DMS53 treated with DMSO at 0.1 percent for 48 hours (cell line): ENCODE data around the gene GYG1.
"Not testable (repeated sequence)": the region's sequence is repeated elsewhere in the genome, so short reads cannot be mapped to it uniquely, and the experiment has no call there.

ENCODE experiments used
- DNase-seq: peaks from one replicate; lab custom pipeline; 2025; ENCODE audit not compliant: unreplicated experiment; lab: John Stamatoyannopoulos, UW

The GYG1 gene

DNA sequence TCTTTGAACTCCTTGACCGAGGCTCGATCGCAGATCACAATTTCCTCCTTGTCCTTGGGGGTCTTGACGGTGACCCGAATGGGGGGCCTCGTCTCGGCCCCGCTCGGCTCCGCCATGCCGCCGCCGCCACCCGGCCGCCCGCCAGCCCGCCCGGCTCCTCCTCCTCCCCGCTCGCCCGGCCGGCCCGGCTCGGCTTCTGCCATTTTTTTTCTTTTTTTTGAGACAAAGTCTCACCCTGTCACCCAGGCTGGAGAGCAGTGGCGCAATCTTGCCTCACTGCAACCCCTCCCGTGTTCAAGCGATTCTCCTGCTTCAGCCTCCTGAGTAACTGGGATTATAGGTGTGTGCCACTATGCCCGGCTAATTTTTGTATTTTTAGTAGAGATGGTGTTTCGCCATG is 3.8 kb upstream of the GYG1 start:
- DNase-seq = not testable (repeated sequence)

DNA sequence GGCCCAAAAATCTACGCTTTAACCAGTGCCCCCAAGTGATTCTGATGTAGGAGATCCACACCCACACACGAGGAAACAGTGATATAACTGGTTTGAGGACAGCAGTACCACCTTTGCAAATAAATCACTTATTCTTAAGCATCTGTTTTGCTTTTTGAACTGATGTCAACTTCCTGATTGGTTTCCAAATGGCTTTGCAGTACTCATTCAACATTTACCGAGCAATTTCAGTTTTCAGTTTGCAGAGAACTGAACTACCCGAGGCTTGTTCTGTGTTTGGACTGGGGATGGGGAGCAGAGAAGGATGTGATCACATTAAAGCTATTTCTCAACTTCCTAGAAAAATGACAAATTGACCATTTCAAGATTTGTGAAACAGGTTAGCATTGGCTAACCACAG is 1.1 kb upstream of the GYG1 start:
- DNase-seq = no peak

DNA sequence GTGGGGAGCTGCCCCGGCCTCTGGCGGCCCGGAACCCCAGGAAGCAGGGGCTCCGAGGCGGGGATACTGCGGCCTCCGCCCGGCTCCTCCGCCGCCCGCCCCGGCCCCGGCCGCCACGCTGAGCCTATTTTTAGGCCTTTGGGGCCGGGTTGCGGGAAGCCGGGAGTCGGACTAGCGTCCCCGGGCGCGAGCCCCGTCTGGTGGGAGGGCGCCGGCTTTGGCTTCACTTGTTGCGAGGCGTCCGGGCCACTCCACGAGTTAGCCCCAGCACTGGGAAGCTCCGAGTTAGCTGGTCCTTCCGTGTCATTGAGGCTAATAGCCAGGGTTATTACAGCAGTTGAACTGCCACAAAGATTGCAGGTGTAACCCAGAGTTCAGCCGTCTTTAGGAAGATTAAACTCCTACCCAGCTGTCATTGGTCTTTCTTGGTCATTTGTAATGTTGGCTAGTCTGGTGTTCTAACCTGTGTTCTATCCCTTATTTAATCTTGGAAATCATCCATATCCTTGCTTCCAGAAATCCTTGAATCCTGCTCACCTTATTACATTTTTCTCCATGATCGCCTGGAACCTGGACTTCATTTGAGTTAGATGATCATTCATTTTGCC is 791 bp downstream of the GYG1 start:
- DNase-seq = no peak

DNA sequence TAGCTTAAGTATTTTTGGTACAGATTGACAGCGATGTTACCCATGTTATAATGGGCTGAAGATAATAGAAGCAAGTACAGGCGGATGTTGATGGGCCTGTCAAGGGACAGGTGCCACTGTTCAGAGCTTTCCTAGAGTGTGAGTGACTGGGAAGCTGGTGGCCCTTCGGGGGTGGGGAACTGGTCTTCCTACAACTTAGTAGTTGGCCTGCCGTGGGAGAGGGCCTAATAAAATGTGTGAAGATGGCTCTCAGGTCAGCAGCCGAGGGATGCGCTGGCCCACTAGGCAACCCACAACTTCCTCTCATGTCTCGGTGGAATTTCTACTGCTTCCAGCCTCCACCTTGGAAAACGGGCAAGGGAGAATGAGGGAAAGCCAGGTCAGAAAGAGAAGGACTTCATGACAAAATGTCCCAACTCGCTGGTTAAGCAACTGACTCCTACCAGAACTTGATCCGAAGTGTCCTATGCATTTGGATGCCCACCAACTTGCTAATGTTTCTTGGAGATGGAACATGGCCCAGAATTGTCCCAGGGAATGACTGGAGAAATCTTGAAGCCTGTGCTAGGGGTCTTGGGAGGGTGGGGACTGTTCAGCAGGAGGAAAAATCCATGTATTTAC is 1.4 kb downstream of the GYG1 start:
- no peak for DNase-seq

DNA sequence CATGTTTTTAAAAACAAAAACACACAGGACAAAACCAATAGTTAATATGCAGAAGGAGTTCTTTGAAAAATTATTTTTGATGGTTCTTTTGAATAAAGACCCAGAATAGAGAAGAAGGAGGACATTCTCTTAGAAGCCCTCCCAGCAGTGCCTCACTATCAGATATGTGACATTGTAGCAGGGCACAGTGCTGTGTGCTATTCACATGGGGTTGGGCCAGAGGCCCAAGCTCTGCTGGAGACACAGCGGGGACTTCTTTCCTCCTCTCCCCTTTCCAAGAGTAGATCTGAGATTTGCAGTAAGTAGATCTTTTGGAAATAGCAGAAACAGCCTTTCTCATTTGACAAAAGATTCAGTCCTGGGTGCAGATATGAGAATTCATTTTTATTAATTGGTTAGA is 6.3 kb downstream of the GYG1 start:
- DNase-seq = no peak

DNA sequence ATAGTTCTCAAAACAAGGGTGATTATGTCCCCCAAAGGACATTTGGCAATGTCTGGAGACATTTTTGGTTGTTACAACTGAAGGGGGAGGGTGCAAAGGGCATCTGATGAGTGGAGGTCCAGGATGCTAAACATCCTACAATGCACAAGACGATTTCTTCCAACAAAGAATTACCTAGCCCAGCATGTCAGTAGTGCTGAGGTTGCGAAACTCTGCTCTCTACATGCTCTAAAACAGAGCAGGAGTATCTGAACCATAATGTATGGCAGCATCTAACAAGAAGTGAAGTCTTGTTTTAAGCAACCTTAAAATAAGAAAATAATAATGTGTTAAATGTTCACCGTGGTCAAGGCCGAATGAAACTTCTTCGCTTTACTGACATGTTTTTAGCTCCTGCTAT is 7.0 kb downstream of the GYG1 start:
- DNase-seq = no peak

DNA sequence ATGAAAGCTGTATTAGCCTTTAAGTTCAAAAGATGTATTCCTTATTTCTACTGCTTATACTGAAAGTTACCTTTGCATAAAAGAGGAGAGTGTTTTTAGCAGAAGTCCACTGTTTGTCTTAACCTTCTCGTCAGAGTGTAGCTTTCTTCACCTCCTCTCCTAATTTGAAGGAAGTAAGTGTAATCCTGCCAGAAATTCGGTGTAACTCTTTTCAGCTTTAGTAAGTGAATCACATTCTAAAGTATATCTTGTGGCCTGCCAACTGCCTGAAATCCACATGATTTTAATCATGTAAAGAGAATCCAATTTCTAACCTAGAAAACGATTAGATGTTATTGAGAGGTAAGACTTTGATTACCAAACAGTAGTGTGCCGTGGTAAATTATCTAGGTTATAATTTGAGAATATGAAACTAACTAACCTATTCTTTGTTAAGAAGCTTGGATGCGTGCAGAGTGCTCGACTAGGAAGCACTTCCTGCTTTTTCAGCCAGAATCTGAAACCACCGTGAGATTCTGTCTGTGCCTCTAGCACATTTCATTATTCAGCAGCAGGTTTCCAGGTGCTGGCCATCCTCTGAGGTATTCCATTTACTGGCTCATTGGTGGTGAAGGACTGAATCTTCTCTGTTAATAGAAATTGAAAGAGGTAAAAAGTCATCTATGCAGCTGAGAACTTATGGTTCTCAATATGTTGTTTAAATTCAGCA is 7.5 kb downstream of the GYG1 start:
- no peak for DNase-seq

DNA sequence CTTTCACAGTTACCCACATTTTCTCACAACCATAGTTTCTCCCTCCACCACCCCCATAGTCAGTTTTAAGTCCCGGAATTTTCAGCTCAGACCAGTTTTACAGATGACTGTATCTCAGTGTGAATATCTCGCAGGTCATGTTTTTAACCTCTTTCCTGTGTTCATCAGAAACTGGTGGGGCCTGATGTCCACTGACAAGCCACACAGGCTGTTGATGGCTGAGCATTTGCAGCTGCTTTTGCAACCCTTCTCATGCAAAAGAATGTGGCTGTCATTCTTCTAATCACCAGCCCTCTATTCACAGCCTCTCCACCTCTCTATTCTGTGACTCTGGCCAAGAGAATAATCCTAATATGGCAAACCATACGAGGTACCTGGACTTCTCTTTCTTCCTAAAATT is 8.5 kb downstream of the GYG1 start:
- DNase-seq = no peak

DNA sequence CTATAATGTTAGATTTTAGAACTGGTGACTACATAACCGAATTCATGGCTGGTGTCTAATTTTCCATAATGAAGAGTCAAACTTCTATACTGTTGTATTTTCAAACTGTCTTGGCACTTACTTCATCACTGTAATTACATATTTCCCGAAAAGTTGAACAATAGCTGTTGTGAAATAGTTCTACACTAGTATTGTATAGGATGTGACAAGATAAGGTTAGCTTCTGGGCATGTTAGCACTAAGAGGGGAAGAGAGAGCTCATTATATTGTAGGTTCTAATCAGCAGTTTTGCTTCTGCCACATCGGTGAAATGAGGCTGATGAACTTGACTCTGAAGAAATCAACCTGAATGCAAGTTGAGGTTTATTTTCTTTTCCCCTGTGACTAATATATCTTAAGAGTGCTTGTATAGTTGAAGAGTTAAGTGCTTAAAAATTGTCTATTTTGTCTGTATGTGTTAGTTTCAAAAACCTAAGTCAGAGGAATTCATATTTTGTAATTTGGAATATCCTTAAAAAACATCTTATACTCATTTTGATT is 8.9 kb downstream of the GYG1 start:
- DNase-seq = no peak

DNA sequence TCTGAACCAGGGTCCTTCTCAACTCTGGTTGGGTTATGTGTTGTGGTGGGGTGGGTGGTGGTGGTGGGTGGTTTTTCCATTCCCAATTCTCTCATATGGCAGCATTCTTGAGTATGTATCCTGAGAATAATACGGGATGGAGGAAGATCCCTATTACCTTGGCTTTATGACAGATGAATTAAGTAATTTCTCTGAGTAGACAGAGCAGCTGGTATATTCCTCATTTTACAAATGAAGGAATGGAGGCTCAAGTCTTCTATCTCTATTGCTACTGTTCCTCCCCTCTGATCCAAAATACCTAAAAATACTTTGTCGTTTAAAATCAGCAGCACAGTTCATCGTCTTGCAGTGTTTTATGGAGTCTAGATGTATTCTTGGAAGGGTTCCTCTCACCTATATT is 10.4 kb downstream of the GYG1 start:
- DNase-seq = no peak

DNA sequence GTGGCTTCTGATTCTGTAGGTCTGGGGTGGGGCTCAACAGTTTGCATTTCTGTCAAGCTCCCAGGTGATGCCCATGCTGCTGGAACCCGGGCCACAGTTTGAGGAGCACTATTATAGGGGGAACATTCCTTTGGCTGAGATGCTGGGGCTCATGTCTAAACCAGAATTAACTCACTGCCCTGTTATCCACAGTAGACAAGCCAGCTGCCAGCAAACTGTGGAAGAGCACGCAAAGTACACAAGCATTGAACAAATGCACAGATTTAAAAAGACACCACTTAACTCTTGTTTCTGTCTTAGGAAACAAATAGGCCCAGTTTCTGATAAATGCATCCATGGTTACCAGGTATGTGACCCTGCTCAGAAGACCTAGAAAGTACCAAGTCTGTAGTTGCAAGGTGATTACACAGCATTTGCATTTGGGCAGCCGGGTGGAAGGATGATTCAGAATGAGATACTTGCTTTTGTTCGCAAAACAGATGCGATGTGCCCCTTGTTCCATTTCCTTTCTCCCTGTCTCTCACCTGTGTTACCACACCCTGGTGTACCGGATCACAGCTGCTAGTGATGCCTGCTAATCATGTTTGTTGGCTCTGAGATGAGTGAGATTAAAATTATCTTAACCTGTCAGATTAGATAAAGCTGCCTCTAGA is 12.4 kb downstream of the GYG1 start:
- DNase-seq = peak; percentile 39

DNA sequence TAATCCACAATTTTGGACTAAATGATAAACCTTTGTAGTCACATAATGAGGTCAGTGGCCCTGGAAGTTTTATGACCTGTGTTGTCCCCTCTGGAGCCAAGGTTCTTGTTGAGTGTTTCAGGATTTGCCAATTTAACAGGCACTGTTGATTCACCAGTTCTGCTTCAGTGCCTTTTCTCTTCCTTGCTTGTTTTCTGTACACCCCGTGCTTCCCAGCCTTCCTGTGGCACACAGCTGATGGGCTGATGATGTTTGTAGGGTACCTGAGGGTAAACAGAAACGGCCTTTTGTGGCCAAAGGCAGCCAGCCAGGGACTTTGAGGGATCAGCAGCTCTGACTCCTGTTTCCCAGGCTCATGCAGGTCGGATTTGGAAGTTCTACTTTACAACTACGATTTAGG is 13.3 kb downstream of the GYG1 start:
- peak; percentile 57 for DNase-seq

DNA sequence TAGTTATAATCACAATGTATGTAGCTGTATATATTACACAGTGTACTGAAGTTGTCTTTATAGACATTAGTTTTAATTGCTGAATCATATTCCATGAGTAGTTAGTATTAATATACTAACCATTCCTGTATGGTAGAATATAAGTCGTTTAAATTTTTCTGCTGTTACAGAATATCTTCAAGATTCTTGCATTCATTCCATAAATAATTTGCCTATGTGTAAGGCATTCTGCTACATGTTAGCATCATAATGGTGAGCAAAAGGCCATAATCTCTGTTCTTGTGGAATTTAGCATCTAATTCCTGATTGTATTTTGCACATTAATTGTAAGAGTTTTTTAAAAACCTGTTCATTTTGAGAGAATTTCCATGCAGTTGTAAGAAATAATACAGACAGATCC is 14.1 kb downstream of the GYG1 start:
- DNase-seq = no peak

DNA sequence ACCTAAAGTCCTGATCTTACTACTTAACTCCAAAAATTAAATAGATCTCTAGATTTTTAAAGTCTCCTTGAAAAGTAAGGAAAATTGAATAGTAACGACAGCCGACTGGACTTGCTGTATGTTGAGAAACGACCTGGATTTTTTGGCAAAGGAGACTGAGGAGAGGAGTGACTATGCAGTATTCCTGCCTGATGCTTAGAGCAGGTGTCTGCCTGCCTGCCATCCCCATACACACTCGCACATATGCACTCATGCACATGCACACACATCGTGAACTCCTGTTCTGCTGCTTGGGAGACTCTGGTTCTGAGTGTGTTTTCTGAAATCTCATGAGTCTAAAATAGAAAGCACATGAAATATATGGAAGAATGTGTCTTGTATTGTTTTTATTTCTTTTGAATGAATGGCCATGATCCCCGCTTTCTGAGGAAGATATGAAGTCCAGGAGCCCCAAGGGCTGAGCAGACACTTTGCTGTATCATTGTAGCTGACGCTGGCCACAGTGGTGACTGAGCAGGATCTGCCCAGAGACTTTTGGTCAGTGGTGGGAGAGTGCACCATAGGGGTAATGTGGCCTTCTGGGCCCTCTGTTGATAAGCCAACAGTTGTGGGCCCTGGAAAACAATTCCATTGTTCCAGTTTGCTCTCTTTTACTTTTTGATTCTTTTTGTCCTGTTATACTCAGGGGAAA is 16.4 kb downstream of the GYG1 start:
- DNase-seq = no peak

DNA sequence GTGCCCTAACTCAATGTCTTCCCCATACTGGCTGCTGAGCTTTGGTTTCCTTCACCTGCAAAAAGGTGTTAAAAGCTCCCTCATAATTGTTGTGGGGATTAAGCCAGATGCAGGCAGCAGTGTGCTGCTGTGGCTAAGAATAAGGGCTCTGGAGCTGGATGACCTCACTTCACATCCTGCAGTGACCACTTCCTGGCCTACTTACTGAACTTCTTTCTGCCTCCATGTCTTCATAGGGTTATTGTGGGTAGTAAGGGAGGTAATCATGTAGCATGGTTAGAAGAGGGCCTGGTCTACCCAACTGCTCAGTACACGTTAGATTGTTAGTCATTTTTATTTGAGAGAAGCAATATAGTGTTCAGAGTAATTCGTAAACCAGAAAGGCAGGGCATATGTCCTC is 18.4 kb downstream of the GYG1 start:
- DNase-seq = no peak

DNA sequence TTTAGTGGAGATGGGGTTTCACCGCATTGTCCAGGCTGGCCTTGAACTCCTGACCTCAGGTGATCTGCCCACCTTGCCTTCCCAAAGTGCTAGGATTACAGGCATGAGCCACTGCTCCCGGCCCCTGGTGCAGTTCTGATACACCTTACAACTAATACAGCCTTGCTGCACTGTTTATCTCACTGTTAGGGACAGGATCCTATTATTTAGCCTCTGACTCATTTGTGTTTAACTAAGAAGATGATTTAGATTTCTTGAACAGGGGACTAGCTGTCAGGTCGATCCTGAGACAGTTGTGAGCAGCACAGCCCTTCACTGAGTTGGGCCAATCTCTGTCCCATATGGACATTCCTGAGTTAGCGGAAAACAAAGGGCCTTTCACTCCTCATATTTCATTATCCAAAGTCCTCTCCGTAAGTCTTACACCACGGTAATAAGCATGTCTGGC is 19.2 kb downstream of the GYG1 start:
- DNase-seq = no peak

DNA sequence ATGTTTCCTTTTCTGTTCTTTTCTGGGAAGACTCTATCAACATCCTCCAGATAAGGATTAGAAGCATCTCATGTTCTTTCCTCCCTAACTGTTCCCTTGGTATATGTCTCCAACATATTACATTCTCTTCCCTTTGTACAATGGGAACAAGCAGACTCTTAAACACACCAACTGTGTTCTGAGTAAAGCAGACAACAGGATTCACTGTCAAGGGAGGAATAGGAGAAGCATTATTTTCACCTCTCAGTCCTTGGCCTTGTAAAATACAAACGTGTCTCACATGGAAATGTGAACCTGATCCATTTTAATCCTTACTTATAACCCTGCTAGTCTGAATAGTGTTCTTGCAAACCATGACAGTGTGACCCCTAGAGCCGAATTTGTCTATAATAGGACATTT is 19.6 kb downstream of the GYG1 start:
- no peak for DNase-seq

DNA sequence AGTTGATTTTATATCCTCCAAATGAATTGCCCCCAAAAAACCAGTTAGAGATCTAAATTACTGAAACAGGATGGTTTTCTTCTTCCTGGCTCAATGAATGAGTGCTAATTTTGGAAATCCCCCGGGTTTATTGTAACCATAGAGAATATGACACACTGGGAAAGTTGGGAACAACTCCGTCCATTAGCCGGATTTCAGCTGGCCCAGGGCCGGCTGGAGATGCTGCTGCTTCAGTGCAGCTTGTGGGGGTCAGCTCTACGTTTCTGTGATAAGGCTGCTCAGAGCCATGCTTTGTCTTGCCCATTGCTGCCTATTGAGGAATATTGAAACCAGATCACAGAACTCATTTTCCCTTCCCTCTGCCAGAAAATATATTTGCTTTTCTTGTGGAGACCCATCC is 20.3 kb downstream of the GYG1 start:
- no peak for DNase-seq

DNA sequence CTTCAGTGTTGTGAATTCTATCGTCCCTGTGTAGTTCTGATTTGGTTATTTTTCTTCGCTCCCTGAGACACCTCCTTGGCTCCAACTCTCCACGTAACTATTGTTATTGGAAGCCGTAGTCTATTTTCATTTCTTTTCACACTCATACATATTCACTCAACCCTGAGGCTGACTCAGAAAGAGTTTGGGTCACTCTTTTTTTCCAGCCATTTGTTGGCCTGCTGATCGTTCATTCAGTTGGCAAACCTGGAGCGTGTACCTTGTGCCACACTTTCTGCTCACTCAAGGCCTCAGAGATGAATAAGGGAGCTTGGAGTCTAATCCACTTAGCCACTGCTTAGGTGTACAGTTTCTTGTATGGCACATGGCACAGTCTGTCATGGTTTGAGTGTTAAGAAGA is 22.4 kb downstream of the GYG1 start:
- DNase-seq = no peak

DNA sequence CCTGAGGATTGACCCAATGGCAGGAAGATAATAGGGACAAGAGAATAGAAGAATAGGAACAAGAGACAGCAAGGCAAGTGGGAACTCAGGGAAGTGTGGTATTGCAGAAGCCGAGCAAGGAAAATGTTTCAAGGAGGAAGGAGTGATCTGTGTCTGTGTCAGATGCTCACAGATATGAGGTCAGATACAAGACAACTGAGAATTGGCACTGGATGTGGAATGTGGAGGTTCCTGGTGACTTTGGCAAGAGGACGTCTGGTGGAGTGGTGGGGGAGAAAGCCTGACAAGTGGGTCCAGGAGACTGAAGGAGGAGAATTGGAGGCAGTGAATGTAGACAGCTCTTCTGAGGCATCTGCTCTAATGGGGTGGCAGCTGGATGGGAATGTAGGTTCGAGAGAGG is 24.1 kb downstream of the GYG1 start:
- DNase-seq = no peak

DNA sequence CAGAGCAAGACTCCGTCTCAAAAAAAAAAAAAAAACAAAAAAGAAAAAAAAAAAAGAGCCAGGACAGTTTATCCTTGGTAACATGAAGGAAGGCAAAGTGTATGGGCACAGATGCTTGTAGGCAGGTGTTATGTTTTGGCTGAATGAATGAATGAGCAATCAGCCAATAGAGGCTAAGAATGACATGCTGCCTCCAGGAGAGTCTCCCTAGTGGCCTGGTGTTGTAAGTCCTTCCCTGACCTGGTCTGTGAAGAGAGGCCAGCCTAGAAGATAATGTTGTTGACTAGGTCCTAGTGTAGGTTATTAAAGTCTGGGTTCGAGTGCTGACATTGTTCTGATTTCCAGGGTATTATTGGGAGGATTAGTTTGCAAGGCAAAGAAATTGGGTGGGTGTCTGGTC is 24.9 kb downstream of the GYG1 start:
- no peak for DNase-seq
